ENCODE data around the gene APOC4. TPM values are rescaled to one million over a fixed set of nuclear protein-coding genes. Genes with fewer than 3 reads are reported as not detected.

The APOC4 gene
- total and polyA plus RNA-seq, 2 experiments from 2014 or later, result not detected

DNA sequence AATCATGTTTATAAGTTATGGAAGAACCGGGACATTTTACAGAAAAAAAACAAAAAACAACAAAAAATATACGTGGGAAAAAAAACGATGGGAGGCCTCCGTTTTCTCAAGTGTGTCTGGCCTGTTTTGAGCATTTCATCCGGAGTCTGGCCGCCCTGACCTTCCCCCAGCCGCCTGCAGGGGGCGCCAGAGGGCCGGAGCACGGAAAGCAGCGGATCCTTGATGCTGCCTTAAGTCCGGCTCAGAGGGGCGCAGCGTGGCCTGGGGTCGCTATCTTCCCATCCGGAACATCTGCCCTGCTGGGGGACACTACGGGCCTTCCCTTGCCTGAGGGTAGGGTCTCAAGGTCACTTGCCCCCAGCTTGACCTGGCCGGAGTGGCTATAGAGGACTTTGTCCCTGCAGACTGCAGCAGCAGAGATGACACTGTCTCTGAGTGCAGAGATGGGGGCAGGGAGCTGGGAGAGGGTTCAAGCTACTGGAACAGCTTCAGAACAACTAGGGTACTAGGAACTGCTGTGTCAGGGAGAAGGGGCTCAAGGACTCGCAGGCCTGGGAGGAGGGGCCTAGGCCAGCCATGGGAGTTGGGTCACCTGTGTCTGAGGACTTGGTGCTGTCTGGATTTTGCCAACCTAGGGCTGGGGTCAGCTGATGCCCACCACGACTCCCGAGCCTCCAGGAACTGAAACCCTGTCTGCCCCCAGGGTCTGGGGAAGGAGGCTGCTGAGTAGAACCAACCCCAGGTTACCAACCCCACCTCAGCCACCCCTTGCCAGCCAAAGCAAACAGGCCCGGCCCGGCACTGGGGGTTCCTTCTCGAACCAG is 38.2 kb upstream of the APOC4 start:
- peaks cover 34% of the 10 kb centered on the region for H3K36me3 ChIP-seq (ENCODE audit: insufficient read depth)
- H3K36me3 Mint-ChIP-seq (ENCODE audit: low read depth), result peaks cover 68% of the 10 kb centered on the region

GRCh38 chr19:44904426-44904994 is 37.5 kb upstream of the APOC4 start:
- Histone ChIP-seq H3K27me3 (ENCODE audit: insufficient read depth) (no peaks in the 10 kb centered on the region), H3K79me2 (replicated peaks; ENCODE audit: insufficient read depth) (peaks cover 17% of the 10 kb centered on the region), H3K4me3 (peak overlapping the region; percentile 95), H3F3A (replicated peaks; ENCODE audit: low read depth) (peaks cover 58% of the 10 kb centered on the region), H3K36me3 (ENCODE audit: insufficient read depth) (peaks cover 30% of the 10 kb centered on the region), H3K9me2 (ENCODE audit: insufficient read depth) (no peaks in the 10 kb centered on the region), H2AFZ (no peak overlapping the region), H3K4me2 (no peak overlapping the region; the same call in 1 of the 2 replicates), H3K27ac (ENCODE audit: low read depth) (peak overlapping the region; percentile 99; the same call in 1 of the 2 replicates), H4K20me1 (replicated peaks; ENCODE audit: insufficient read depth) (no peaks in the 10 kb centered on the region; the same call in 1 of the 2 replicates), H3K4me1 (ENCODE audit: insufficient read depth) (peaks cover 17% of the 10 kb centered on the region)
- Mint-ChIP-seq H3K4me1 (peaks cover 17% of the 10 kb centered on the region), H3K27me3 (ENCODE audit: insufficient read depth, low read depth, poor library complexity) (peaks cover 38% of the 10 kb centered on the region), H3K4me3 (peak overlapping the region; percentile 97), H3K36me3 (ENCODE audit: low read depth) (peaks cover 67% of the 10 kb centered on the region), H3K27ac (0 out of 2 replicates have a peak overlapping the region, but pooled peaks have one; percentile 52), H3K9me3 (peaks cover 2% of the 10 kb centered on the region; the same call in 1 of the 3 replicates)
- TF ChIP-seq JUNB (IDR thresholded peaks at IDR 0.05; ENCODE audit: unreplicated experiment), result no peak
- TF ChIP-seq CTCF (conservative IDR thresholded peaks at IDR 0.05; ENCODE audit: low read depth in 2 of 2), result peak; percentile 73 to 74
- TF ChIP-seq EZH2 (IDR thresholded peaks at IDR 0.05; ENCODE audit: low read depth, unreplicated experiment), result no peak
- TF ChIP-seq, protein P1, sequence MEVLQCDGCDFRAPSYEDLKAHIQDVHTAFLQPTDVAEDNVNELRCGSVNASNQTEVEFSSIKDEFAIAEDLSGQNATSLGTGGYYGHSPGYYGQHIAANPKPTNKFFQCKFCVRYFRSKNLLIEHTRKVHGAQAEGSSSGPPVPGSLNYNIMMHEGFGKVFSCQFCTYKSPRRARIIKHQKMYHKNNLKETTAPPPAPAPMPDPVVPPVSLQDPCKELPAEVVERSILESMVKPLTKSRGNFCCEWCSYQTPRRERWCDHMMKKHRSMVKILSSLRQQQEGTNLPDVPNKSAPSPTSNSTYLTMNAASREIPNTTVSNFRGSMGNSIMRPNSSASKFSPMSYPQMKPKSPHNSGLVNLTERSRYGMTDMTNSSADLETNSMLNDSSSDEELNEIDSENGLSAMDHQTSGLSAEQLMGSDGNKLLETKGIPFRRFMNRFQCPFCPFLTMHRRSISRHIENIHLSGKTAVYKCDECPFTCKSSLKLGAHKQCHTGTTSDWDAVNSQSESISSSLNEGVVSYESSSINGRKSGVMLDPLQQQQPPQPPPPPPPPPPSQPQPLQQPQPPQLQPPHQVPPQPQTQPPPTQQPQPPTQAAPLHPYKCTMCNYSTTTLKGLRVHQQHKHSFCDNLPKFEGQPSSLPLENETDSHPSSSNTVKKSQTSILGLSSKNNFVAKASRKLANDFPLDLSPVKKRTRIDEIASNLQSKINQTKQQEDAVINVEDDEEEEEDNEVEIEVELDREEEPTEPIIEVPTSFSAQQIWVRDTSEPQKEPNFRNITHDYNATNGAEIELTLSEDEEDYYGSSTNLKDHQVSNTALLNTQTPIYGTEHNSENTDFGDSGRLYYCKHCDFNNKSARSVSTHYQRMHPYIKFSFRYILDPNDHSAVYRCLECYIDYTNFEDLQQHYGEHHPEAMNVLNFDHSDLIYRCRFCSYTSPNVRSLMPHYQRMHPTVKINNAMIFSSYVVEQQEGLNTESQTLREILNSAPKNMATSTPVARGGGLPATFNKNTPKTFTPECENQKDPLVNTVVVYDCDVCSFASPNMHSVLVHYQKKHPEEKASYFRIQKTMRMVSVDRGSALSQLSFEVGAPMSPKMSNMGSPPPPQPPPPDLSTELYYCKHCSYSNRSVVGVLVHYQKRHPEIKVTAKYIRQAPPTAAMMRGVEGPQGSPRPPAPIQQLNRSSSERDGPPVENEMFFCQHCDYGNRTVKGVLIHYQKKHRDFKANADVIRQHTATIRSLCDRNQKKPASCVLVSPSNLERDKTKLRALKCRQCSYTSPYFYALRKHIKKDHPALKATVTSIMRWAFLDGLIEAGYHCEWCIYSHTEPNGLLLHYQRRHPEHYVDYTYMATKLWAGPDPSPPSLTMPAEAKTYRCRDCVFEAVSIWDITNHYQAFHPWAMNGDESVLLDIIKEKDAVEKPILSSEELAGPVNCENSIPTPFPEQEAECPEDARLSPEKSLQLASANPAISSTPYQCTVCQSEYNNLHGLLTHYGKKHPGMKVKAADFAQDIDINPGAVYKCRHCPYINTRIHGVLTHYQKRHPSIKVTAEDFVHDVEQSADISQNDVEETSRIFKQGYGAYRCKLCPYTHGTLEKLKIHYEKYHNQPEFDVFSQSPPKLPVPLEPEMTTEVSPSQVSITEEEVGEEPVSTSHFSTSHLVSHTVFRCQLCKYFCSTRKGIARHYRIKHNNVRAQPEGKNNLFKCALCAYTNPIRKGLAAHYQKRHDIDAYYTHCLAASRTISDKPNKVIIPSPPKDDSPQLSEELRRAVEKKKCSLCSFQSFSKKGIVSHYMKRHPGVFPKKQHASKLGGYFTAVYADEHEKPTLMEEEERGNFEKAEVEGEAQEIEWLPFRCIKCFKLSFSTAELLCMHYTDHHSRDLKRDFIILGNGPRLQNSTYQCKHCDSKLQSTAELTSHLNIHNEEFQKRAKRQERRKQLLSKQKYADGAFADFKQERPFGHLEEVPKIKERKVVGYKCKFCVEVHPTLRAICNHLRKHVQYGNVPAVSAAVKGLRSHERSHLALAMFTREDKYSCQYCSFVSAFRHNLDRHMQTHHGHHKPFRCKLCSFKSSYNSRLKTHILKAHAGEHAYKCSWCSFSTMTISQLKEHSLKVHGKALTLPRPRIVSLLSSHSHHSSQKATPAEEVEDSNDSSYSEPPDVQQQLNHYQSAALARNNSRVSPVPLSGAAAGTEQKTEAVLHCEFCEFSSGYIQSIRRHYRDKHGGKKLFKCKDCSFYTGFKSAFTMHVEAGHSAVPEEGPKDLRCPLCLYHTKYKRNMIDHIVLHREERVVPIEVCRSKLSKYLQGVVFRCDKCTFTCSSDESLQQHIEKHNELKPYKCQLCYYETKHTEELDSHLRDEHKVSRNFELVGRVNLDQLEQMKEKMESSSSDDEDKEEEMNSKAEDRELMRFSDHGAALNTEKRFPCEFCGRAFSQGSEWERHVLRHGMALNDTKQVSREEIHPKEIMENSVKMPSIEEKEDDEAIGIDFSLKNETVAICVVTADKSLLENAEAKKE (CRISPR knock-in tag; IDR thresholded peaks at IDR 0.05), result no peak
- DNase-seq (ENCODE audit: low spot score), result peak; percentile 79
- peak; percentile 12 for ATAC-seq

More for the DNA sequence above, 38.2 kb upstream of the APOC4 start:
- Histone ChIP-seq H3K4me3 (no peak overlapping the region), H2AFZ (no peak overlapping the region), H3K27ac (ENCODE audit: low read depth) (peak overlapping the region; percentile 84; the same call in 1 of the 2 replicates), H4K20me1 (replicated peaks; ENCODE audit: insufficient read depth) (no peaks in the 10 kb centered on the region; the same call in 1 of the 2 replicates), H3F3A (replicated peaks; ENCODE audit: low read depth) (peaks cover 60% of the 10 kb centered on the region), H3K4me2 (no peak overlapping the region; the same call in 1 of the 2 replicates), H3K9me2 (ENCODE audit: insufficient read depth) (no peaks in the 10 kb centered on the region), H3K4me1 (ENCODE audit: insufficient read depth) (peaks cover 17% of the 10 kb centered on the region), H3K79me2 (replicated peaks; ENCODE audit: insufficient read depth) (peaks cover 20% of the 10 kb centered on the region), H3K27me3 (ENCODE audit: insufficient read depth) (no peaks in the 10 kb centered on the region)
- TF ChIP-seq CTCF (conservative IDR thresholded peaks at IDR 0.05; ENCODE audit: low read depth in 2 of 2), result peak; percentile 94 to 99
- TF ChIP-seq STAT1 (IDR thresholded peaks at IDR 0.05; ENCODE audit: unreplicated experiment), result no peak
- TF ChIP-seq CREB1 (CRISPR knock-in tag; IDR thresholded peaks at IDR 0.05; ENCODE audit: low read depth), result 0 out of 2 replicates have a peak, but pooled peaks have one; percentile 4
- DNase-seq (ENCODE audit: low spot score) (peak; percentile 80), ATAC-seq (peak; percentile 17)
- H3K9me3 Mint-ChIP-seq, result peaks cover 2% of the 10 kb centered on the region; the same call in 1 of the 3 replicates
- H3K4me3 Mint-ChIP-seq, result no peak overlapping the region; the same call in 2 of the 3 replicates
- H3K4me1 Mint-ChIP-seq, result peaks cover 17% of the 10 kb centered on the region
- peaks cover 34% of the 10 kb centered on the region for H3K27me3 Mint-ChIP-seq (ENCODE audit: insufficient read depth, low read depth, poor library complexity)
- no peak overlapping the region for H3K27ac Mint-ChIP-seq

All from GM23338 (cell line).